ENCODE data around the gene PTH1R. TPM values are rescaled to one million over a fixed set of nuclear protein-coding genes. Genes with fewer than 3 reads are reported as not detected.
A peak's percentile ranks its signal among the peaks of the same experiment; 100 is the strongest.

Gene PTH1R
- total RNA-seq, 1 donor from 2014 or later: 12.9 TPM

DNA sequence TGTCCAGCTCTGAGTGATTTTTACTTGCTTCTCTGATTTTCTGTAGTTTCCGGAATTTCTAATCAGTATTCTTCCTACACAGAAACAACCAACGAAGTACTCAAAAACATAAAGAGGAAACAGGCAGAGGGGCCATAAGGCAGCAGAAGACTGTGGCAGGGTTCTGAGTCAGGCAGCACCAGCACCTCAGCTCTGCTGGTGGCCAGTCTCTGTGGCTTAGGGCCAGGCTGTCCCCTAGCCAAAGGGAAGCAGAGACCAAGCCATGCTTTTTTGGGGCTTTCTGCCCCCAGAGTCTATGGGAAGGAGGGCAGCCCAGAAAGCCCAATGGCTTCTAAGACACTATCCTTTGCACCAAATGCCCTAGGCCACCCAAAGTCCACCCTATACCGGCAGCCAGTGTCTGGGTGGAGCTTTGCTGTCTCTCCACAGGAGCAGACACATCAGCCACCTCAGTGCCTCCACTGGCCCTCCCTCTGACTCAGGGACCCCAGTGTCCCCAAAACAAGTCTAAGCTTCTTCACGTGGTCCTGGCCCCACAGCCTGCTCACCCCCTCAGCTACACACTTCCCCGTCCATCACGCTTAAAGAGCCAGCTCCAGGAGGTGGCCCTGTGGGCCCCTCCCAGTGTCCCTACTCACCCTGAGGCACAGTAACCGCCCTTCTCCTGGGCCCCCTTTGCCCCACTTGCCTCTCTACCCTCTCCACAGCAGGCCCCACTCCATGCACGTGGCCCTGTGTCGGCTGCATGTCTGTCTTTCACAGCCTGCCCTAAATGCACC, 52.8 kb downstream of the PTH1R start:
- no peak for DNase-seq (ENCODE audit: low spot score)

DNA sequence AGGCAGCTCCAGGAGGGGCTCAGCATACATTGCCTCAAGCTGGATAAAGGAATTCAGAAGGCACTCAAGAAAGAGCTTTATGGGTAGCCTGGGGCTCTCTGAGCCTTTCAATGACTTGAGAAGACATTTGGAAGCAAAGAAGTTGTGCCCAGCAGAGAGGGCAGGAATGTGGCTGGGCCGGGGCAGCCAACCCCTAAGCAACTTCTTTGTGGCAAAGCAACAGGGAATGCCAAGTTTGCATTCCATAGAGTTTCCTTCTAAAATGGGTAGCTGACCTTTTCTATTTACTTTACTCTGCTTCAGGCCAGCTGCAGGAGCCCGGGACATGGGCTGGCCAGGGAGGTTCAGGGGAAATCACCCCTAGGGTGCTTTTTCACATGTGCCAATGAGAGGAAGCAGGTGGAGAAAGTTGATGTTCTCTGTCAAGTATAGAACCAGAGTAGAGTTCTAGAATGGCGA, 53.5 kb downstream of the PTH1R start:
- no peak for DNase-seq (ENCODE audit: low spot score)

DNA sequence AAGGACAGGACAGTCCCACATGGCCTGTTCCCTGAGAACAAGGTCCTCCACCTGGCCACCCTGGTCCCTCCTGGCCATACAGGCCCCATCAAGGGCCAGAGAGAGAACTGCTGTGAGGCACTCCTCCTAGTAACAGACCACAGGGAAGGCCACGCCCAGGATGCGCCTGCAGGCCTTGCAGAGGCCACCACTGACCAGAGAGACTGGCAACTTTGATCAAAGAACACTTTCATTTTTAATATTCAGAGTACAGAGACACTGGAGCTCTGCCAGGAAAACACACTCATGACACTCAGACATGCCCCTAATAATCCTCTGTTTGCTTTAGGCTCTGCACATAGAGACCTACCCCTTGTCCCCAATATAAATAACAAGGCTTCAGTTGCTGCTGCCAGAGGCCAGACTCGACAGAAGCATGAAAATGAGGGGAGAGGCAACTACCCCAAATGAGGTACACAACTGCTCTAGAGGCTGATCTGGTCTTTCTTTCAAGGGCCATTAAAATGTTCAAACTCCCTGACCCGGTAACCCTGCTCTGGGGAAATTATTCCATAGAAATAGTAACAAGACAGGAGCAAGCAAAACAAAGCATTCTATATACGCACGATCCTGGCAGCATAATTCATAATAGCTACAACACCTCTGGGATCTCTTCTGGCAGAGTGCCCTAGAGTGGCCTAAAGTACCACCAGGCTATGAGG, 54.3 kb downstream of the PTH1R start:
- no peak for DNase-seq (ENCODE audit: low spot score)

DNA sequence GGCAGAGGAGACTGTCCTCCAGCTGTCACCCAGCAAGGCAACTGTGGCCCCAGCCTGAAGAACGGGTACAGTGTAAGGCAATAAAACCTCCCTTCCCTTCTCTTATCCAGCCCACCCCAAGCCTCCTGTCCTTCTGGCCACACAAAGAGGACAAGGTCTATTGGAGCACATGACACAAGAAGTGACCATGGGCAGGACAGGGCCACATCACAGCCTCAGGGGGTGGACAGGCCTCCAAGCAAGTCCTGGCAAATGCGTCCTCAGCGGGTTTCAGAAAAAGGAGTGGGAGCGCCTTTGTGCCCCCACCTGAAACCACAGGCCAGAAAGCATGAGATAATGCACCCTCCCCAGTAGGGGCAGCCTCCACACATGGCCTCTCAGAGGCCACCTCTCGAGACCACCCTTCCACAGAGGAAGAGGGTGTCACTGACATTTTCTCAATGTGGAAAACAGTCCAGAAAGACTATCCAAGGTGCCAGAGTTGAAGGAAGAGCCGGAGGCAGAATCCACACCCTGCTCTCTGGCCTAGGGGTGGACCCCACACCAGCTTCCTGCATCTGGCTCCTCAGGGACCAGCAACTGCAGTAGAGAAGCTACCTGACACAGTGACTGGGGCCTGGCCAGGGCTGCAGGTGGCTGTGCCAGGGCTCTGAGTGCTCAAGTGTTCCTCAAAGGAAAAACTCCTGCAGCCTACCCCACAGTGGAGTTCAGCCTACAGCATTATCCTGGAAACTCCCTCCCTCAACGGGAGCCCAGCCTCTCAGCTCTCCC, 55.1 kb downstream of the PTH1R start:
- no peak for DNase-seq (ENCODE audit: low spot score)

DNA sequence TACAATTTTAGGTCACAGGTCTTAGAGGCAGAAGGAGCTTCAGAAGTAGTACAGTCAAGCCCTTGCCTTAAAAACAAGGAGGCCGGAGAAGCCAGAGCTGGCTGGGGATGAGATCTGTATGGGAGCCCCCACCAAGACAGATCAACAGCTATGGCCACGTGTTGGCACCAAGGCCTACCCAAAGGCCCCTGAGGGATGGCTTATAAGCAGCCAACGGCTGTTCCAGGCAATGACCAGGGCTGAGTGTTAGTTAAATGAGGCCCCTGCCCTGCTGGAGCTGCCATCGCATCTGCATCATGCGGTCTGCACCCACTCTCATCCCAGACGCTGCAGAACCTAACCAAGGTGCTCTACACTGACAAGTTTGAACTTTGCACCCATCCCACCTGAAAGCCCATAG, 55.7 kb downstream of the PTH1R start:
- no peak for DNase-seq (ENCODE audit: low spot score)

DNA sequence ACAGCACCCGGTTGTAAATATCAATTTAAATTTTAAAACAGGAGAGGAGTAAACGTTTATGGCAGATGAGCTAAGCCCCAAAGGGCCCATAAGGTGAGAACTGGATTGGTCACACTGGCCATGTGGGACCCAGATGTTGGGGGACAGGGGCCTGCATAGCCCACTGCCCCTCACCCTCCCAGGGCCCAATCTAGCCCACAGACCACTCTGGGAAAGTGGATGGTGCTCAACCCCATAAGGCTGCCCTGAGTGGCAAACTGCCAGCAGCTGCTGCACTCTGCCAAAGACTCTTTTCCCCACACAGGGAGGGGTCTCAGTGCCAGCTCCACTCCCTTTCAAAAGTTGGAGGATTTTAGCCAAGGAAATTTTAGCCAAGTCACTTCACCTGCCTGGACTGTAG, 56.6 kb downstream of the PTH1R start:
- no peak for DNase-seq (ENCODE audit: low spot score)

DNA sequence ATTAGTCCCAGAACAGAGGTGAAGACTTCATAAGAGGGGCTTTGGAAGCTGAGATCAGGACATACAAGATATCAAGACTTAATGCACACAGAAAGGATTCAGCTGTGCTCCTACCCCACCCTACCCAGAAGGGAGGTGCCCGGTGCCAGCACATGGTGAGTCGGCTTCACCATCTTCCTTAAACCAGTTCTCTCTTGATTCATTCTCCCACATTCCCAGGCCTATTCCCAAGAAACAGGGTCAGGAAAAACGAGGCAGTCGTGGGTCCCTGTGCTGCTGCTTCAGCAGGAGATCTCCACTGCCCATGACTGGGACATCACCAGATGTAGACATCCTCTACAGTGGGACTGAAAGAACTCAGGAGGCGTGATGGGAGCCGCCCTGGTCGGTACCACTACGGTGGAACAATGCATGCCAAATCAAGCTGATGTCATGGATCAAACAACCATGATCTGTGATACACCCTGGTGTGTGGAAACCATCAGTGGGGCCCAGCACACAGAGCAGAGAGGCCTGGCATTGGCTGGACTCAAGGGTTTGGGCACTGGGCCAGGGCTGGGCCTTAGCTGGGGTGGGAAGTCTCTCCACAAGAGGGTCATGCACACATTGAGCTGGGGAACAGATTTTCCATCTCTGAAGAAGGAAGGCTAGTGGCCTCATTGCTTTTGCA, 57.1 kb downstream of the PTH1R start:
- DNase-seq (ENCODE audit: low spot score): no peak

DNA sequence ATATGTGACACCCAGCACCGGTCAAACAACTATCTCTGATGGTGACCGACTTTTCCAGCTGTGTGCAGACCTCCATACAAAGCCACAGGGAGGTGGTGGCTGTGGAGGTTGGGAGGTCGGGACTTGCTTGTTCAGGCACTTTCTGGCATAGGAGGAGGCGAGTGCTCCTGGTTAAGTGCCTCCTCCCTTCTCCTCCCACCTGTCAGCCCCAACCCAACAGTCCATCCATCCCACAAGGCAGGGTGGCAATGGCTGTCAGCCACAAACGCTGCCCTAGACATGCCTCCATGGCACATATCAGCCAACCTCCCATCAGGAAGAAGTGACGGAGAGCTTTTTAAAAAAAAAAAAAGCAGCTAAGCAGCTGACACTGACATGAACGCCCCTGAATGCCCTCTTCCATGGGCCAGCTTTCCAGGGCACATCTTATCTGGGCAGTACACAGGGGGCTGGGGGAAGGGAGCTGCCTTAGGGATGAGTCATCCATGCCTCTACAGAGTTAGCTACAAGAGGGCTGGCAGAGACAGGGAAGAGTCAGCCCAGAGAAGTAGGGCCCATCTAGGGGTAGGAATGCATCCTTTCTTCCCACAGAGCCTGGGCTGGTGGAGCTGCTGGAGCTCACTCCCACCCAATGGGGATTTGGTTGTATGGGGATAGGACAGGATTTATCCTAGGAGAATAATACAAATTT, 57.8 kb downstream of the PTH1R start:
- peak; percentile 85 for DNase-seq (ENCODE audit: low spot score)

DNA sequence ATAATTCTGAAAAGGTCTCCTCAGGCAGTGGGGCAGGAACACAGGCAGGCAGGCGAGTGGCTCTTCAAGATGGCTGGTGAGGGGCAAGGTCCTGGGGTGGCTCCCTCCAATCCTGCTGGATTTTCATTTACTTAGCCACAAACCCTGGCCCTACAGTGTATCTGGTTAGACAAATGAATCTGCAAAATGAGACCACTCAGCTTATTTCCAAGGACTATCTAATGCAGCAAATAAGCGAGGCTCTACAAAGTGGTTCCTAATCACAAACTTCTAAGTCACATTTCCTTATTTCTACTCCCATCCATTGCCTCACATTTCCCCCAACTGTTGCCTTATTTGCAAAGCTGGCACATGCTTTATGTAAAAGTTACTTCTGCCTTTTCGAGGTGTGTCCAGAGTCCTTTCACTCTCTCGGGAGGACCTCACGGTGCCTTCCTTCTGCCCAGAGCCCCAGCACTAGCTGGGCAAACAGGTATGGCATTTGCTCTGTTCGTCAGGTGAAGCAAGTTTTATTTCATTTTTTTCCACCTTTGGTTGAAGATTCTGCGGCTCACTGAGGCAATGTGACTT, 58.6 kb downstream of the PTH1R start:
- DNase-seq (ENCODE audit: low spot score): no peak

DNA sequence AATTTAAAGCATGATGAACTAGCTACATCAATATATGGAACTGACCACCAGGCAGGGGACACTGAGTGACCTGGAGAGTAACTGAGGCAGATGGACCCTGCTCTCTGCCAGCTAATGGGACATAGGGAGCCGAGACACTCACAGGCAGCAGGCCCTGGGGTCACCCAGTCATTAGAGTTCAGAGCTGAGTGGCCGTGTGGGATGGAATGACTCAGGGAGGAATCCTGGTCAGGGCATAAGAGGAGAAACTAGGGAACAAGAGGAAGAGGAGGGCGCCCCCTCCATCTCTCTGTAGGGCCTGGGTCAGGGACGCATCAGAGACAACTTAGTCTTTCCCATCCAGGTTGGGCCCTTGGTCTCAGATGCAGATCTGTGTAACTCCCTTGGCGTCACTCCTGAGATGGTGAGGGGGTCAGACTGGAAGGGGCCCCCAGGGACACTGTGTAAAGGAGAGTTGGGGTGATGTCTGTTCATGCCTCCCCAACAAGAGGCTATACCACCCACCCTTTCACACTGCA, 59.3 kb downstream of the PTH1R start:
- no peak for DNase-seq (ENCODE audit: low spot score)

DNA sequence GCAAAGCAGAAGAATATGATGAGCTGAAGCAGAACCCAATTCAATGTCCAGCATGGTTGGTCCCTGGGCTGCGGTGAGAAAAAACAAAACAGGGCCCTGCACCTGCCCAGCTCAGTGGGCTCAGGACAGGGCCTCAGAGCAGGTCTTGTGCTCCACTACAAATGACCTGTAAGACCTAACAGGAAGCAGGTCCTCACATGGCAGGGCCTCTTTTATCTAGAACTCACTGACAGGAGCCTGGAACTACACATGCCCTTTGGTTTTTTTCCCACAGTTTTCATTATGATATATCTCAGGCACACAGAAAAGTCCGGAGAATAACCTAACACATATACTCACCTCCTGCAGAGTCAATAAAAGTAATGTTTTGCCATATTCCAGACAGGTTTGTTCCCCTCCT, 60.6 kb downstream of the PTH1R start:
- no peak for DNase-seq (ENCODE audit: low spot score)

DNA sequence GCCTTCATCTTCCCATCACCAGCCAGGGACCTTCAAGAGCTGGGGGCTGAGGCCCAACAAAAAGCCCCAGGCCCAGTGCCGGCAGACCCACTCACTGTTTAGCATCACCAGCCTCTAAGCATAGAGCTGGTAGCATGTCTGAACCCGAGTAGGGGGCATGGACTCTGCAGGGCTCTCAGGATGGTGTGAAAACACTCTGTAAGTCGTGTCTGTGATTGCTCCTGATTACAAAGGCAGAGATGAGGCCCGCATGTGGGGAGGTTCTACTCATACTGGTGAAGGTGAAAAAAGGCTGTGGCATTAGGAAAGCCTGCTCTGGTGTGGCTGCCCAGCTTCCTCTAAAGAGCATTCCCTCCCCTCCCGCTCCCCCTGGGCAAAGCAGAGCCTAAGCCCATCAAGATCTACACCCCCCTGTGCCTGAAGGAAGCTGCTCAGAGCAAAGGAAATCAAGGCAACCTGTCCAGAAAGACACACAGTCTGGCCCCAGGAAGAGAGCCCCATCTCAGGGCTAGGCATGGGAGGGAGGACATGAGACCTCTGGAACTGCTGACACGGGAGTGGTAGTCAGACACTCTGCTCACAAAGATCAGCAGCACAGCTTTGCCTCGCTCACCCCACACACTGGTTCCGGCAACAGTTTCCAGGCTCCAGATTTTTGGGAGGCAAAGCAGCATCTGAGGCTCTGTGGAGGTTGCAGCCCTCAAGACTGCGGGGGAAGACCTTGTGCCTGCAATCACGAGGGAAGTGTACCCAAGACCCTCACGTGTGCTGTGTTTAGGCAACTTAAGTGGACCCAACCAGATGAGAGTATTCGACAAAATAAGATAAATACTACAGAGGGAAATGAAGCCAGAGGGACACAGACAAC, 62.3 kb downstream of the PTH1R start:
- no peak for DNase-seq (ENCODE audit: low spot score)

DNA sequence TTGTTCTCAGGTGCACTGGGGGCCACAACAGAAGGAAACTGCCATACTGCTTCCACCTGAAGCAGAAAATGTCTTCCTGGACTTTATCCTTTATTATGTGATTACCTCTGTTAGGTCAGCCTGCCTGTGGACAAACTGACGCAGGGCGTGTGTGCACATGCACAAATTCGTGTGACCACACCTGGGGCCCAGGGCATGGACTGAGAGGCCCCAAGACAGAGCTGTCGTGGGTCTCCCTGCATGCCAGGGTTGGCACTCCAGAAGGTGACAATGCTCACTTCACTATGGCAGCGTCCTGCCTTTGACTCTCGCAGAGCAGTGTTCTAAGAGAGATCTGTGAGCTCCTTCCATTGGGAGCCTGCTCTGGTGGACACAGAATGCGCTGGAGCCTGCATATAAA, 64.6 kb downstream of the PTH1R start:
- no peak for DNase-seq (ENCODE audit: low spot score)

DNA sequence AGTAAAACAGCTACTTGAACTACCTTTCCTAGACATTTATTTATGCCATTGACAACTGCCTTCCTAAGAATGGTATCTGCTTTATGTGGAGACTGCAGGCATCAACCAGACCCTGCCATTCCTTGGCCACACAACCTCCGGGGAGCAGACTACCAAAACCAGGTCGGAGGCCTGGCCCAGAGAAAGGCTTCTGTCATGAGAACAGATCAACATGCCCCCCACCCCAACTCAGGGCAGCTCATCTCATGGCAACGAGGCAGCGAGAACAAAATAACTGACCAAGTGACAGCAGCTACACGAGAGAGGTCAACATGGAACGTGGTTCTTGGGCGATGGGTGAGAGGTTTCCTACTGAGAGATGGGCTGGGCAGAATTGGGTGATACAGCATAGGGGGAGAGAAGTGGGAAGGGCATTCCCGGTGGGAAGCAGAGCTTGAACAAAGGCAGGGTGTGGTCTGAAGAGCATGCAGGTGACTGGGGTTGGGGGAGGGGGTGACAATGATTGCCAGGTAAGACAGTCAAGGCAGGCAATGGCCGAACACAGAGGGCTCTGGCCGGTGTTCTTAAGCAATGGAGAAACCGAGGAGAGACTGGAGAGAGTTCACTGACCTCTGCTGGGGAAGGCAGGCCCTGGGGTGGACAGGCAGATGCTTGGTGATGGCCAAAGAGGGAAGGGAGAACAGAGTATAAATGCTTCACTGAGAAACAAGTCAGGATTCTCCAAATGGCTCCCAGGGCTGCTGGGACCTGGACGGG, 65.1 kb downstream of the PTH1R start:
- no peak for DNase-seq (ENCODE audit: low spot score)

DNA sequence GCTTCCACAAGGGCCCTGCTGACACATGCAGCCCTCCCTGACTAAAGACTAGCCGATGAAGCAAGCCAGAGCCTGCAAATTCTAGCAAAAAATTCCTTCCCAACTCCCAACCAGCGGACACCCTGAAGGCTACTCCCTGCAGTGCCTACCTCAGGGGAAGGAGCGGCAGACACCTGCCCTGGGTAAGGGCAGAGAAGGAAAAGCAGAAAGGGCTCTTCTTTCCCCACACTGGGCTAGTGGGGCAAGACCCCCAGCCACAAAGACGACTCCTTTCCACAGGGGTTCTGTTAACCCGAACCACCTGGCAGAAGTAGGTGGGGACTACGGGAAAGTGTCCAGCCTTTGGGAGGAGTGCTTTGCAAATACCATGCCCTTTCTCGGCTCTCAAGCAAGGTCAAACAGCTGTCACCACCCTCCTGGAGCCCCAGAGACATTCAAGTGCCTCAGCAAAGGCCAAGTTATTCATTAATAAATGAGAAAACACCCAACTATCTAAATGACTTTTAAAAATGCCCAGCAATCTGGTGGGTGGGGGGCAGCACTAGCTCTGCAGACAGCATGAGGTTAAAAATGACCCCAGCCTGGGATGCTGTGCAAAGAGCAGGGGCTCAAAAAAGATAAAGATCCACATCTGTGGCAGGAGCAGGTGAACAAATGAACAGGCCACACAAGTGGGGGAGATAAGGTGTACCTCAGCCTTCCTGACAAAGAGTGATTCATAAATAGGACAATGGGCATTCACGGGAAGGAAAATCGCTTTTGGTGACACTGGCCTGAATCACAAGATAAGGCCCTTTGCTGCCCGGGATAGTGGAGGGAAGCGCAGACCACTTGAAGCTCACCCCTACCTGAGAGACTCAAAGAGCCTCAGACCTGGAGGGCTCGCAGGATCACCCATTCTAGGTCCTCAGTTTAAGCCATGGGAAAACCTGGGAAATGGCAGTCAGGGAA, 66.0 kb downstream of the PTH1R start:
- DNase-seq (ENCODE audit: low spot score): no peak

DNA sequence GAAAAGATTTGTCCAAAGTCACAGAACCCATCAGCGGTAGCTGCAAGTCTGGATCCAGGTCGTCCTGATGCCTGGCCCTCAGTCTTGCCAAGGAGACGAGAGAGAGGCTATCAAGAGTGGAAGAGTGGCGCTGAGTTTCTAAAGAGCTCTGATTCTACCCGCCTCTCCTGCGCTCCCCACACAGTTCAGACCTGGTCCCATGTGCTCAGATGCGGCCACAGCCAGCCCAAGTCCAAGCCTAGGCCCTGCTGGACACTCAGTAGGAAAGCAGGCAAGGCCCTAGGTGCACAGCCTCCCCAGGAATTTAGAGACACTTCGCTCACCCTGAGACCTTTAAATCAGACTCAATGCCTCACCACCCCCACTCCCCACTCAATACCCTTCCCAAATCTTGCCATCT, 66.7 kb downstream of the PTH1R start:
- no peak for DNase-seq (ENCODE audit: low spot score)

DNA sequence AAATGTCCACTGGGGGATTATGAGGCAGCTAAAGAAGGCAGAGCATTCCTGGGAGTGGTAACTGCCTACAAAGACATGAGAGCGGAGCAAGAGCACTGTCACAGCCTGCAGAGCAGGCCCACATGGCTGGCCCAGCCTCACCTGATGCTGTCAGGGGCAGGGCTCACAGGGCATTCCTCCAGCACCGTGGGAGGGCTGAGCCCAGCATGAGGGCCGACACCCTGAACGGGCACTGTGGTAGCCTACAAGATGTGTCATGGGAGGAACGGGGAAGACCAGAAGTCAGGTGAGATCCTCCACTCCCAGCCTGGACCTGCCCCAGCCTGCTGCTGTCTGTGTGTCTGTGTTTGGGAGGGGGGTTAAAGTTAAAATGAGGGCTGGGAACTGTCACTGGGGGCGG, 68.9 kb downstream of the PTH1R start:
- peak; percentile 79 for DNase-seq (ENCODE audit: low spot score)

Data from ureter (tissue), 1 donor.